Keratinocyte (primary cell): ENCODE measurements around the gene DNAAF2.
"Not testable (repeated sequence)": the region's sequence is repeated elsewhere in the genome, so short reads cannot be mapped to it uniquely, and the experiment has no call there.

Experiments
- EZH2 ChIP-seq: IDR thresholded peaks from one replicate; pipeline ENCODE4 v1.6.1; 2012; ENCODE audit warnings: inconsistent platforms, mild to moderate bottlenecking, low read length, moderate library complexity
- TF ChIP-seq, protein P1 (sequence below), 3 experiments: IDR thresholded peaks in 1 of 3; conservative IDR thresholded peaks in 1 of 3; optimal IDR thresholded peaks in 1 of 3; 2 replicates in 2 of 3; 3 replicates in 1 of 3; pipeline versions ENCODE3 to v1.5.1; 2011; ENCODE audit warnings: low read length in 3 of 3, mild to moderate bottlenecking in 3 of 3, moderate library complexity in 2 of 3, control low read depth in 1 of 3, inconsistent platforms in 1 of 3; ENCODE audit not compliant: insufficient read depth in 2 of 3; ENCODE audit errors: extremely low read depth in 1 of 3

DNA sequence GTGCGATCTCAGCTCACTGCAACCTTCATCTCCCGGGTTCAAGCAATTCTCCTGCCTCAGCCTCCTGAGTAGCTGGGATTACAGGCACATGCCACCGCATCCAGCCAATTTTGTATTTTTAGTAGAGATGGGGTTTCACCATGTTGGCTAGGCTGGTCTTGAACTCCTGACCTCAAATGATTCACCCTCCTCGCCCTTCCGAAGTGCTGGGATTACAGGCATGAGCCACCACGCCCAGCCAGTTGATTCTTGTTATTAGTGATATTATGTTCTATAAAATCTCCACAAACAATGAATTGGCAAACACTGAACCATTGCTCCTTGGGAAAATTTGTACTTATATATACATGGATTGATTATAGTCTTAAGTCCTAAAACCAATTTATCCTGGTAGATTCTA lies 22.5 kb upstream of the DNAAF2 start:
- TF ChIP-seq, protein P1, sequence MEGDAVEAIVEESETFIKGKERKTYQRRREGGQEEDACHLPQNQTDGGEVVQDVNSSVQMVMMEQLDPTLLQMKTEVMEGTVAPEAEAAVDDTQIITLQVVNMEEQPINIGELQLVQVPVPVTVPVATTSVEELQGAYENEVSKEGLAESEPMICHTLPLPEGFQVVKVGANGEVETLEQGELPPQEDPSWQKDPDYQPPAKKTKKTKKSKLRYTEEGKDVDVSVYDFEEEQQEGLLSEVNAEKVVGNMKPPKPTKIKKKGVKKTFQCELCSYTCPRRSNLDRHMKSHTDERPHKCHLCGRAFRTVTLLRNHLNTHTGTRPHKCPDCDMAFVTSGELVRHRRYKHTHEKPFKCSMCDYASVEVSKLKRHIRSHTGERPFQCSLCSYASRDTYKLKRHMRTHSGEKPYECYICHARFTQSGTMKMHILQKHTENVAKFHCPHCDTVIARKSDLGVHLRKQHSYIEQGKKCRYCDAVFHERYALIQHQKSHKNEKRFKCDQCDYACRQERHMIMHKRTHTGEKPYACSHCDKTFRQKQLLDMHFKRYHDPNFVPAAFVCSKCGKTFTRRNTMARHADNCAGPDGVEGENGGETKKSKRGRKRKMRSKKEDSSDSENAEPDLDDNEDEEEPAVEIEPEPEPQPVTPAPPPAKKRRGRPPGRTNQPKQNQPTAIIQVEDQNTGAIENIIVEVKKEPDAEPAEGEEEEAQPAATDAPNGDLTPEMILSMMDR (optimal IDR thresholded peaks at IDR 0.05 in 1 of 3, IDR thresholded peaks at IDR 0.05 in 1 of 3, conservative IDR thresholded peaks at IDR 0.05 in 1 of 3; ENCODE audit: extremely low read depth in 1 of 3, insufficient read depth in 2 of 3, low read length in 3 of 3), result not testable (repeated sequence)
- not testable (repeated sequence) for TF ChIP-seq EZH2
